GM12865 (cell line): ENCODE results near the gene NDUFS3.
"Not testable (repeated sequence)": the region's sequence is repeated elsewhere in the genome, so short reads cannot be mapped to it uniquely, and the experiment has no call there.

Experiments
- DNase-seq: peaks from one replicate; pipeline ENCODE4 v3.0.0; 2010; ENCODE audit warnings: low read depth
- H3K4me3 ChIP-seq: 2 replicates; pipeline ENCODE4 v1.5.1; 2011; ENCODE audit warnings: mild to moderate bottlenecking, low read depth, low read length, control low read depth
- TF ChIP-seq, protein P1 (sequence below): IDR thresholded peaks from 2 replicates; pipeline ENCODE4 v1.5.1; 2011; ENCODE audit warnings: low read length, control low read depth, low read depth, inconsistent platforms; ENCODE audit not compliant: insufficient read depth; ENCODE audit errors: missing control alignments

The NDUFS3 gene

DNA sequence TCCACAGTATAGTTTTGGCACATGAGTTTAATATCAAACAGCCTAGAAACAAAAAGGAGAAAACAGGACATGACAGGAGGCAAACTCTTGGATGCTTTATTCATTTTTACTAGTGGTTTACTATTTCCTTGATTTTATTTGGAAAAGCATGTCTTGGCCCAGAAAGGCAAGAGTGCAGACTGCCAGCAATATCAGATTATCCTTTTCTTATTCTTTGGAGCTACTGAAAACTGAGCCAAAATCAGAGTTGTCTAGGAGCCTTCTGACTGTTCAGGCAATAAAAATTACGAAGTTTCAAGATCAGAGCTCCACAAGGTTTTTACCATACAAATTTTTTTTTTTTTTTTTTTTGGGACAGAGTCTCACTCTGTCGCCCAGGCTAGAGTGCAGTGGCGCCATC lies 42.0 kb upstream of the NDUFS3 start:
- TF ChIP-seq, protein P1, sequence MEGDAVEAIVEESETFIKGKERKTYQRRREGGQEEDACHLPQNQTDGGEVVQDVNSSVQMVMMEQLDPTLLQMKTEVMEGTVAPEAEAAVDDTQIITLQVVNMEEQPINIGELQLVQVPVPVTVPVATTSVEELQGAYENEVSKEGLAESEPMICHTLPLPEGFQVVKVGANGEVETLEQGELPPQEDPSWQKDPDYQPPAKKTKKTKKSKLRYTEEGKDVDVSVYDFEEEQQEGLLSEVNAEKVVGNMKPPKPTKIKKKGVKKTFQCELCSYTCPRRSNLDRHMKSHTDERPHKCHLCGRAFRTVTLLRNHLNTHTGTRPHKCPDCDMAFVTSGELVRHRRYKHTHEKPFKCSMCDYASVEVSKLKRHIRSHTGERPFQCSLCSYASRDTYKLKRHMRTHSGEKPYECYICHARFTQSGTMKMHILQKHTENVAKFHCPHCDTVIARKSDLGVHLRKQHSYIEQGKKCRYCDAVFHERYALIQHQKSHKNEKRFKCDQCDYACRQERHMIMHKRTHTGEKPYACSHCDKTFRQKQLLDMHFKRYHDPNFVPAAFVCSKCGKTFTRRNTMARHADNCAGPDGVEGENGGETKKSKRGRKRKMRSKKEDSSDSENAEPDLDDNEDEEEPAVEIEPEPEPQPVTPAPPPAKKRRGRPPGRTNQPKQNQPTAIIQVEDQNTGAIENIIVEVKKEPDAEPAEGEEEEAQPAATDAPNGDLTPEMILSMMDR = no peak
- no peak overlapping the region for H3K4me3 ChIP-seq
- no peak for DNase-seq

DNA sequence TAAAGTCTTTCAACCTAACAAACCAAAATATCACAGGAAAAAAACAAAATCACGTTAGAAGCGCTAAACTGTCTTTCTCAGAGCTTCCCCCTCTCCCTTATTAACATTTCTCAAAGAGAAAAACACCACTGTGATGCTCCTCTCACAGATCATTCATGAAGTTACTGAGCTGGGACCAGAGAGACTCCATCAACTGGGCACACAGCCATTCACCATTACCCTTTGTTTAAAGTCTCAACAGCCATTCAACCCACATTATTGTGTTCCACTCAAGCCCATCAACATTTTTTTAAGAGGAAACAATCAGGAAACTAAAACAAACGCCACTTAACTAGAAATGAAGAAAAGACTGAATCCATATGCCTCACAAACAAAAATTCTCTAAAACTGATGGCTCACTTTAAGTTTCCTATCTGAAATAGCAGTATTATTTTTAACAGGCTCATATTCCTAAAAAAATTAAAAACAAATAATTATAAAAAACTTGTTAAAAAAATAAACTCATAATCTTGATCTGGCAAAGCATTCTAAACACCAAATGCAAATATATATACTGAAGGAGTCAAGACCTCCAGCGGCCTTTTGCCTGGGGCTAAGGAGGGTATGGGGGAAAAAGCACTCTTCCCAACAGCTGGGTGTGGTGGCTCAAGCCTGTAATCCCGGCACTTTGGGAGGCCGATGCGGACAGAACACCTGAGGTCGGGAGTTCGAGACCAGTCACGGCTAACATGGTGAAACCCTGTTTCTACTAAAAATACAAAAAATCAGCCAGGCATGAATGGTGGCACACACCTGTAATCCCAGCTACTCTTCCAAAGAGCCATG lies 39.9 kb upstream of the NDUFS3 start:
- no peak overlapping the region for H3K4me3 ChIP-seq
- TF ChIP-seq, protein P1 = no peak
- DNase-seq = no peak

DNA sequence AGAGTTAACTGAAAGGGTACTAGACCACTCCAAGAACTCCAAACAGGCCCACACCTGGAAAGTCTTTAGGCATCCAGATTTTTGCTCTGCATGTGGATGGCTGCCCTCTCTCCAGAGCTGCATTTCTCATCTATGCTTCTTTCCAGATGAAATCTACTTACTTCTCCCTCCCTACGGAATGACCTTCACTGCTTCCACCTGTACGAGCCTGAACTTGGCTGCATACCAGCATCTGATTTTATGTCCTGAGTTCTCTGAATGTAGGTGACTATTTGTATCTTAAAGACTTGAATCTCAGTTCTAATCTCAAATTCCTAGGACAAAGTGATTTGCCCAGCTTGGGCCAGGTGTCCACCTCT lies 39.2 kb upstream of the NDUFS3 start:
- H3K4me3 ChIP-seq = no peak overlapping the region
- DNase-seq = no peak
- TF ChIP-seq, protein P1 = no peak

DNA sequence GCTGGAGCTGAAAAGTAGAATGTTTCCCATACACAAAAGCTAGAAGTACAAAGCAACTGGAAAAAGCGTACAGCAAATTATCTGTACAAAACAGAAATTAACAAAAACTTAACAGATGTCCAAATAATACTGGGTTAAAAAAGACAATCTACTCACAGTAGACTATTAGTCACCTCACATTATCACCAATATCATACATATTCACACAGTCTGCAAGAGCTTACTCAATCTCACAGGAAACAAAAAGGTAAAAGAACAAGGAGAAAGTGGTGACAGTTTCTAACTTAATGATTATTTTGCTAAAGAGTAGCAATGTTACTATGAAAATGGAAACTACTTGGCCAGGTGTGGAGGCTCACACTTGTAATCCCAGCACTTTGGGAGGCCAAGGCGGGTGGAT lies 37.8 kb upstream of the NDUFS3 start:
- TF ChIP-seq, protein P1 = no peak
- no peak for DNase-seq
- H3K4me3 ChIP-seq = no peak overlapping the region

DNA sequence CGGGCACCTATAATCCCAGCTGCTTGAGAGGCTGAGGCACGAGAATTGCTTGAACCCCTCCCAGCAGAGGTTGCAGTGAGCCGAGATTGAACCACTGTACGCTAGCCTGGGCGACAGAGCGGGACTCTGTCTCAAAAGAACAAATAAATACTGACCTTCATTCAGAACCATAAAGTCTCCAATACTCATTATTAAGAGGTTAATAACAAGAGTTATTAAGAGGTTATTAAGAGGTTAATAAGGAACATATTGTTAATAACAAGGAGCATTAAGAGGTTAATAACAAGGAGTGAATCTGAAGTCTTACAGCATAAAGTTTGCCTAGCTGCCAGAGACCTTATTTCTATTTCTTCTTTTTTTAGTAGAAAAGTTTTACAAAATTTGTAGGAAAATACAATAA lies 33.6 kb upstream of the NDUFS3 start:
- DNase-seq = no peak
- TF ChIP-seq, protein P1 = no peak
- H3K4me3 ChIP-seq = no peak overlapping the region

DNA sequence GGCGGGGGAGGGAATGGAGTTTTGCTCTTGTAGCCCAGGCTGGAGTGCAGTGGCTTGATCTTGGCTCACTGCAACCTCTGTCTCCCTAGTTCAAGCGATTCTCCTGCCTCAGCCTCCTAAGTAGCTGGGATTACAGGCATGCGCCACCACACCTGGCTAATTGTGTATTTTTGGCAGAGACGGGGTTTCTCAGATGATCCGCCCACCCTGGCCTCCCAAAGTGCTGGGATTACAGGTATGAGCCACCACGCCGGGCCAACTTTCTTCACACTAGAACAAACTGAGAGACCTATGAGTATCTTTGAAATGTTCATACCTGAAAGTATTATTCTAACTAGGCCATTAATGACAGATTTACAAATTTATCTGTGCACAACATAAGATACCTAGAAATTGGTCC lies 32.6 kb upstream of the NDUFS3 start:
- not testable (repeated sequence) for H3K4me3 ChIP-seq, DNase-seq

DNA sequence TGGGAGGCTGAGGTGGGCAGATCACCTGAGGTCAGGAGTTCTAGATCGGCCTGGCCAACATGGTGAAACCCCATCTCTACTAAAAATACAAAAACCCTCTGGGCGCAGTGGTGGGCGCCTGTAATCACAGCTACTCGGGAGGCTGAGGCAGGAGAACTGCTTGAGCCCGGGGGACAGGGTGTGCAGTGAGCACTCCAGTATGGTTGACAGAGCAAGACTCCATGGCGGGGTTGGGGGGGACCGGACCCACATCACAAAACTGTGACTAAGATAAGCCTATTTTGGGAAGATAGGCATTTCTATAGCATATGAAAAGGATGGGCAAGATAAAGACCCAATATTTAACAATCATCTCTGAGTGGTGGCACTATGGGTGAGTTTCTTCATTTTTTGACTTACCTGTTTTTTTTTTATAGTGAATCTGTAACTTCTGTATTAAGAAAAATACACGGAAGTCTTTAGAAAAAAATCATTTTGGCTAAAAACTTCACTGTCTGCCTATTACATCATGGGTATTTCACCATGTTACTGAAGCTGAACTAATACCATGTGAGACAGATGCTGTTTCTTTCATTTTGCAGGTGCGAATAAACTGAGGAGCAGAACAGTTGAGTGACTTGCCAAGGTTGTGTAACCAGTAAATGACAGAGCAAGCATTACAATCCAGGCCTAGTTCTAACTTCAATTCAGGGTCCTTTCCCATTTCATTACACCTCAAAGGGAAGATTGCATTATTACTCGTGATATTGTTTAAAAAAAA lies 28.4 kb upstream of the NDUFS3 start:
- H3K4me3 ChIP-seq = peak overlapping the region; percentile 94
- TF ChIP-seq, protein P1 = no peak
- DNase-seq = no peak
